ENCODE data around the gene OSBPL3.

Gene OSBPL3

GRCh38 chr7:24888653-24889052 lies 91.3 kb downstream of the OSBPL3 start:
- no peak for DNase-seq

- DNase-seq, result no peak
Measured at GRCh38 chr7:24885716-24886115, 94.3 kb downstream of the OSBPL3 start.

GRCh38 chr7:24885305-24885704 lies 94.7 kb downstream of the OSBPL3 start:
- peak; percentile 43 for DNase-seq

DNA sequence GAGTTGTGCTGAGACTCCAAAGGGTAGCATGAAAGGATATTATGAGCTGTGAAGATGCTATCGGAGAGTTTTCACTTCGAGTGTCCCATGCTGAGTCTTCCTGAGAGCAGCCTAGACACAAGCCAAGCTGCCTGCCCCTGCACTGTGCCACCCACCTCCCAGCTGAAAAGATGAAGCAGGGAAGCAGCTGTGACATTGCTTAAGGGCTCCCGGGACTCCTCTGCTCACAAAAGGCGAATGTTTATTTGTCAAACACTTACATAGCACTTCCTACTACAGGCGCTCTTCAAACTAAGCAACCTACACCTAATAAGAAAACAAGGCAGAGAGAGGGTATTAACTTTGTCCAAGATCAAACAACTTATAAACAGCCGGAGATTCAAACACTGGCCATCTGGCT lies 95.6 kb downstream of the OSBPL3 start:
- DNase-seq, result peak; percentile 65

DNA sequence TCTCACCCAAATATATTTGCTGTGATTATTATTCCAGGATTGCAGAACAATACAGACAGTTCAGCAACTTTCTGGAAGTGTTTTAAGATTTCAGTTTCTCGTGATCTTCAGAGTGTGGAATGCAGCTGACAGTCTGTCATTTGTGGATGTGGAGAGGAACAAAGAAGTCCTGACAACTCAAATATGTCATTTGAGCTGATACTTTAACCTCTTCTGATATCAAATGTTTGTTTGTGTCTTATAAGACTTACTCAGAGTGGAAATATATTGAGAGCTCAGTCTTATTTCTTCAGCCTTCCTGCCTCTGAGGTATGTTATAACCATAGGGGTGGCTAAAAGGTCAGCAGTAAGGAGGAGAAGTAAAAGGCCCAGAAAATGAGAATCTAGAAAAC lies 96.4 kb downstream of the OSBPL3 start:
- no peak for DNase-seq

GRCh38 chr7:24882989-24883621 lies 96.9 kb downstream of the OSBPL3 start:
- no peak for DNase-seq

DNA sequence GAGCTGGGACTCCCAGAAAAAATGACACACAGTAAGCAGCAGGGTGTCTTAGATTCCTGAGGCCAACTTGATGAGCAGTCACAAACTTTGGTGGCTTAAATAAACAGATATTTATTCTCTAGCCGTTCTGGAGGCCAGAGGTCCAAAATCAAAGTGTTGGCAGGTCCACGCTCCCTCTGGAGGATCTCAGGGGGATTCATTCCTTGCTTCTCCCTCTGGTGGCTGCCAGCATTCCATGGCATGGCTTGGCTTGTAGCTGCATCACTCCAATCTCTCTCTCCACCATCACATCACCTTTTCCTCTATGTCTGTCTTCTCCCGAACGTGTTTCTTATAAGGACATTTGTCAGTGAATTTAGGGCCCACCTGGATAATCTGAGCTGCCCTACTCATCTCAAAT lies 98.4 kb downstream of the OSBPL3 start:
- DNase-seq, result no peak

DNA sequence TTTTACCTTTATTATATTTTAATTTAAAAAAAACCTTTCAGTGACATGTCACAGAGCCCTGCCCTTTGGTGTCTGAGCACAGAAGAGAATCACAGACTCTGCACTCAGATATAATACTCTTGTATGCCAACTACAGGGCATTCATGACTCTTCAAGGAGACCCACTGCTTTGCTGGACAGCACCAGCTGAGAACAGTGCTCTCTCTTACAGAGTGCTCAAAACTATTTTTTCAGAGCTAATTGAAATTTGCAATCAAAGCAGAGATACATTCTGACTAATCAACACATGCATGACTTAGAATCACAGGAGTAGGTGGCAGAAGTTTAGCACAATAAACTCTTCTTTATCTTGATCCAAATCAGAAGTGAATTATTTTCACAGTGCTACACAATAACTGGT lies 99.1 kb downstream of the OSBPL3 start:
- no peak for DNase-seq

DNA sequence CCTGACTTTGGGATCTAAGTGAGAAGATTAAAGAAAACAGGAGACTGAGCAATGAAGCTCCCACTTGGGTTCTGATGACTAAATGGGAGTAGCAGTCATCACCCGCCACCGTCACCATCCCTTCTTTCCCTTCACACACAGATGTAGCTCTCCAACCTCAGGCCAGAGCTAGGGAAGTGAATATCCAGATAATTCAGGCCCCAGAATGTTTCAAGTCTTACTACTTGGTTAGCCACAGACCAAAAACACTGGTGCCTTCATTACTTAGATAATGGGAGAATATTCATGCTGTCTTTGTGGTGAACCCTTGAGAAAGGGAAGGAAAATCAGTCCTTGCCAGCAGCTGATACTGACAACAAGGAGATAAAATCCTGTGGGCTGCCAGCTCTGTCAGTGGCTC lies 100.7 kb downstream of the OSBPL3 start:
- DNase-seq, result no peak

- no peak for DNase-seq
Measured at GRCh38 chr7:24877790-24878311, 102.1 kb downstream of the OSBPL3 start.

DNA sequence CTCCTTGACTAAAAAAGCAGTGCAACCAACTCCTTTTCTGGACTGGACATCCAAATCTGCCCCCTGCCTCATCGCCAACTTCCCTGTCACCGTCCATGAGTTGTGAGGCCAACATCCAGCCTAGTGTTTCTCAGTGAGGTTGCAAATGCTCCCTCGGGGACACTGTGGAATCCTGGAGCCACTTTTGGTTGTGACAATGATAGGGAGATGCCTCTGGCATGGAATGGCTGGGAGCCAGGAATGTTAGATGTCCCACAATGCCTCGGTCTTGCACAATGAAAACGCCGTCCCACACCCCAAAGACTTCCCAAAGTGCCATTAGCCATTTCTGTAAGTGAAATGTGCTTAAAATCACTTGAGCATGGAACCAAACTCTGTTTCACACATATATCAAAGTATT lies 105.2 kb downstream of the OSBPL3 start:
- DNase-seq, result no peak

DNA sequence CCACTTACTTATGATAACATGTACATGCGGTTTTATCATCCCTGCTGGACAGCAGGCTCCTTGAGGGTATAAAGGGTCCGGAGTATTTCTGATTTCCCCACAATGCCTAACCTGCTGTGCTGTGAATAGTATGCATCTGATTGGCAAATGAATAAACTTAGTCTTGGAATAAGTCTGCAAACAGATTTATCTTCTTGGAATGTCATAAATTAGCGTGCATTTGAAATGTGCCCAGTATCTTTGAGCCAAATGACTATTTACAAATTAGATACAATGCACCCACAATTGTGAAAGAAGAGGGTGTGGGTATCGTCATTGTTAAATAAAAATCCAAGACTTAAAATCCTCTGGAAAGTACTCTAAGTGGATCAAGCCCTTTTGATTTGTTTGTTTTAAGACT lies 106.0 kb downstream of the OSBPL3 start:
- no peak for DNase-seq

DNA sequence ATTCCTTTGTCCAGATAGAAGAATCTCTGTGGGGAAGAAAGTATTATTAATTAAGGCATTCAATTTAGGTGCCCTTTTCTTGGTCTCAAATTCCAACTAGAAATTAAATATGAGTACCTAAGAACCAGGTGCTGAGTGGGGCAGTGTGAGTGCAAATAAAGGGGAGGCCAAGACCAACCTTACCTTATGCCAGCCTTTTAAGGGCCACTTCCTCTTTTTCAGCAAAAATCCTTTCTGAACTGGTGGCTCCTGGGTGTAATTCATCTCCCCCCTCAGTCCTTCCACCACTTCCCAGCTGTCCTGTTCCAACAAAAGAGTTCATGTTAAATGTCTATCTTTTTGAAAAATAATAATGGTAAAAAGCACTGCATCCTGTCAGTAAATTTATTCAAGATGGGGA lies 108.2 kb downstream of the OSBPL3 start:
- DNase-seq, result no peak

GRCh38 chr7:24870766-24871165 lies 109.2 kb downstream of the OSBPL3 start:
- no peak for DNase-seq

DNA sequence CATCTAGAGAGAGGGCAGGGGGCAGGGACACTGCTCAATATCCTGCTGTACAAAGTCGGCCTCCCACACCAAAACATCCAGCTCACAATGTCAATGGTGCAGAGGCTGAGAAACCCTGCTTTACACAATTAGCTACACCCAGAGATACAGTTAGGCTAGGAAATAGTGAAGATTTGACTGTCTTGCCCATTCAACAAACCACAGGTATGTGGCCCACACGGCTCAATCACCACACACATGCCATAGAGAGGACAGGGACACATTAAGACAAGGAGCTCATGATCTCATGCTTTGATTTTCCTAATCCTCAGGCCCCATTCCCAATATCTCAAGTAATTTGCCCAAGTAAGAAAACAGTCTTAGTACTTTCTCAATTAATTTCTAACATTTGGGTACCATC lies 110.4 kb downstream of the OSBPL3 start:
- no peak for DNase-seq

GRCh38 chr7:24868741-24869140 lies 111.2 kb downstream of the OSBPL3 start:
- DNase-seq, result no peak

DNA sequence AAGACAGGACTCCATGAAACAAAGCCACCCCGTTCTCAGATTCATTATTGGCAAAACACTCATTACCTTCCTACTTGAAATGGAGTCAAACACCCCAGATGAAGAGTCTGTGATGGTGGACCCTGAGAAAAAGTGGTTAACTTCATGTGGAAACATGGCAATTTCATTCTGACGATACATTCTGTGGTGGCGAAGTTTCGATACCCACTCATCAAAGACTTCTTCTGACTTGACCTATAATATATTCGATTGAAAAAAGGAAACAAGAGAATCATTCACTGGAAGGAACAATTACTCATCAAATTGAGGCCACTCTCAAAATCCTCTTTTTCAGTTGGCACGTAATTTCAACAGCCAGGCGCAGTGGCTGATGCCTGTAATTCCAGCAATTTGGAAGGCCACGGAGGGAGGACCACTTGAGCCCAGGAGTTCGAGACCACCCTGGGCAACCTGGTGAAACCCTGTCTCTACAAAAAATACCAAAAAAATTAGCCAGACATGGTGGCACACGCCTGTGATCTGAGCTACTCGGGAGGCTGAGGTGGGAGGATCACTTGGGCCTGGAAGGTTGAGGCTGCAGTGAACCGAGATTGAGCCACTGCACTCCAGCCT lies 113.9 kb downstream of the OSBPL3 start:
- no peak for DNase-seq

DNA sequence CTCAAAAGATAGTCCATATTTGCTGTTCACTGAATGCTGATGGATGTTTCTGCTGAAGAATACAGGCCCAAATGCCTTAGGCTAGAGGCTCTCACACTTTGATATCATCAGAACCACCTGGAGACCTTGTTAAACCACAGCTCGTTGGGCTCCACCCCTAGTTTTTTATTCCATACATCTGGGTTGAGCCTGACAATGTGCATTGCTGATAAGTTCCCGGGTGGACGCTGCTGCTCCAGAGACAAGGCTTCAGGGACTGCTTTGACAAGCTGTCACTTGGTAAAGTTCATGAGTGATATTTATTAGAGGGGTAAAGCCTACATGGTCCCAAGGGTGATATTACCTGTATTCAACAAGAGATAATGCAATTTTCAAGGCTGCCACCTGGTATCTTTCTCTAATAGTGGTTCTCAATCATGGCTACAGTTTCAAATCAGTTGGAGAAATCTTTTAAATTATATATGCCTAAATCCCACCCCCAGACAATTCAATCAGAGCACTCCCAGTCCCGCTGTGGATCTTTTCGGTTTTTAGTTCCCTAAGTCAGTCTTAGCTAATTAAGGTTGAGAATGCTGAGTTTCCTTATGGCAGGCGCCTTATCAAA lies 115.7 kb downstream of the OSBPL3 start:
- DNase-seq, result no peak

- DNase-seq, result no peak
Measured at GRCh38 chr7:24863626-24864025, 116.4 kb downstream of the OSBPL3 start.

DNA sequence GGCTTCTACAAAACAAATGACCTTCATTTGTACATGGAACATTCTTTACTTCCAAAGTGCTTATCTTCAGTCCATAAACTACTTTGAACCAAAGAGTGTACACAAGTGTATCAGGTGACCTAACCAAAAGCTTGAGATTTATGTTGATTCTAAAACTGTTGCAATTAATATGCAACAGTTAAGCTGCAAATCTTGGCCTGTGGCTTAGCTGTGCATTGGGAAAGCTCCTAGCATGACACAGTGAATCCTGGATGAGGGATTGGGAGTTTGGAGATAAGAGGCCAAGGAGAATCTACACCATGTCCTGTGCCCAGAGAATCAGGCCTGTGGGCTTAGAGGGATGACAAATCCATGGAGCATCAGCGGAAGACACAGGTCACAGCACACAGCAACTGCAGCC lies 117.5 kb downstream of the OSBPL3 start:
- DNase-seq, result no peak

DNA sequence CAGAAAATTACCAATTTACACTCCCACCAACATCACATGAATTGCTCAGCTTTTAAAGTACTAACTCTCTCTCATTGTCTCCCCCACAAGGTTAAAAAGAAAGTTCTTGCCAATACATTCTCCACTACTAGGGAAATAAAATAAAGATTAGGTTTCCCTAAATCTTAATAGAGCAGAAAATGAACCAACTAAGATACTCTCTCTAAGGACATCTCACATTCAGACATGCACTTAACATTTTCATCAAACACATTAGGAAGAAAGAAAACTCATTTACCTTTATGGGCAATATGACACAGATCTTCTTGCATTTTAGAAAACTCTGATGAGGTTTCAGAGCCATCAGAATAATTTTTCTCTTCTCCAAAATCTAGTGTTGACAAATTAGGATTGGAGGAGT lies 118.6 kb downstream of the OSBPL3 start:
- no peak for DNase-seq

DNA sequence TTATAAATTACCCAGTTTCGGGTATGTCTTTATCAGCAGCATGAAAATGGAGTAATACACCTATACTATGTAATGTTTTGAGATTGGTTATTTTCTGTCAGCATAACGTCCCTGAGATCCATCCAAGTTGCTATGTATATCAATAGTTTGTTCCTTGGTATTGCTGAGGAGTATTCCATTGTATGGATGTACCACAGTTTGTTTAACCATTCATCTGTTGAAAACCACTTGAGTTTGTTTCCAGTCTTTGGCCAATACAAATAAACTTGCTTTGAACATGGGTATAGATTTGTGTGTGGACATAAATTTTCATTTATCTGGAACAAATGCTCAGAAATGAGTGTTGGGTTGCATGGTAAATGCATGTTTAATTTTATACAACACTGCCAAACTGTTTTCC lies 119.4 kb downstream of the OSBPL3 start:
- DNase-seq, result no peak

GRCh38 chr7:24858108-24858977 lies 121.6 kb downstream of the OSBPL3 start:
- DNase-seq, result no peak

GRCh38 chr7:24857623-24858022 lies 122.4 kb downstream of the OSBPL3 start:
- no peak for DNase-seq

Data from DMS79 treated with DMSO at 0.1 percent for 48 hours (cell line).